Measurements from ENCODE around the gene RFLNA.

- no peak for TF ChIP-seq POLR2A (IDR thresholded peaks at IDR 0.05; ENCODE audit: low read depth, low read length)
- TF ChIP-seq, protein P1, sequence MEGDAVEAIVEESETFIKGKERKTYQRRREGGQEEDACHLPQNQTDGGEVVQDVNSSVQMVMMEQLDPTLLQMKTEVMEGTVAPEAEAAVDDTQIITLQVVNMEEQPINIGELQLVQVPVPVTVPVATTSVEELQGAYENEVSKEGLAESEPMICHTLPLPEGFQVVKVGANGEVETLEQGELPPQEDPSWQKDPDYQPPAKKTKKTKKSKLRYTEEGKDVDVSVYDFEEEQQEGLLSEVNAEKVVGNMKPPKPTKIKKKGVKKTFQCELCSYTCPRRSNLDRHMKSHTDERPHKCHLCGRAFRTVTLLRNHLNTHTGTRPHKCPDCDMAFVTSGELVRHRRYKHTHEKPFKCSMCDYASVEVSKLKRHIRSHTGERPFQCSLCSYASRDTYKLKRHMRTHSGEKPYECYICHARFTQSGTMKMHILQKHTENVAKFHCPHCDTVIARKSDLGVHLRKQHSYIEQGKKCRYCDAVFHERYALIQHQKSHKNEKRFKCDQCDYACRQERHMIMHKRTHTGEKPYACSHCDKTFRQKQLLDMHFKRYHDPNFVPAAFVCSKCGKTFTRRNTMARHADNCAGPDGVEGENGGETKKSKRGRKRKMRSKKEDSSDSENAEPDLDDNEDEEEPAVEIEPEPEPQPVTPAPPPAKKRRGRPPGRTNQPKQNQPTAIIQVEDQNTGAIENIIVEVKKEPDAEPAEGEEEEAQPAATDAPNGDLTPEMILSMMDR (conservative IDR thresholded peaks at IDR 0.05; ENCODE audit: low read depth, low read length), result no peak
- TF ChIP-seq SMC3 (IDR thresholded peaks at IDR 0.05; ENCODE audit: low read depth, low read length), result no peak
- no peak for TF ChIP-seq FOS (IDR thresholded peaks at IDR 0.05; ENCODE audit: low read depth, low read length)
- TF ChIP-seq BHLHE40 (IDR thresholded peaks at IDR 0.05; ENCODE audit: low read depth, low read length), result no peak
- no peak for TF ChIP-seq RAD21 (IDR thresholded peaks at IDR 0.05; ENCODE audit: low read length)
- no peak for TF ChIP-seq MAZ (IDR thresholded peaks at IDR 0.05; ENCODE audit: borderline replicate concordance, low read depth, low read length)
- TF ChIP-seq CEBPB (IDR thresholded peaks at IDR 0.05; ENCODE audit: low read depth, low read length), result no peak
- no peak for TF ChIP-seq USF2 (IDR thresholded peaks at IDR 0.05; ENCODE audit: low read depth, low read length)
- TF ChIP-seq, protein P2, sequence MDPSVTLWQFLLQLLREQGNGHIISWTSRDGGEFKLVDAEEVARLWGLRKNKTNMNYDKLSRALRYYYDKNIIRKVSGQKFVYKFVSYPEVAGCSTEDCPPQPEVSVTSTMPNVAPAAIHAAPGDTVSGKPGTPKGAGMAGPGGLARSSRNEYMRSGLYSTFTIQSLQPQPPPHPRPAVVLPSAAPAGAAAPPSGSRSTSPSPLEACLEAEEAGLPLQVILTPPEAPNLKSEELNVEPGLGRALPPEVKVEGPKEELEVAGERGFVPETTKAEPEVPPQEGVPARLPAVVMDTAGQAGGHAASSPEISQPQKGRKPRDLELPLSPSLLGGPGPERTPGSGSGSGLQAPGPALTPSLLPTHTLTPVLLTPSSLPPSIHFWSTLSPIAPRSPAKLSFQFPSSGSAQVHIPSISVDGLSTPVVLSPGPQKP (IDR thresholded peaks at IDR 0.05; ENCODE audit: borderline replicate concordance, low read depth, low read length), result no peak
Measured at GRCh38 chr12:124323771-124324530, 29.1 kb downstream of the RFLNA start.

All from IMR-90 (cell line).